ENCODE data around the gene ARHGEF16. TPM values are rescaled to one million over a fixed set of nuclear protein-coding genes. Genes with fewer than 3 reads are reported as not detected.

The ARHGEF16 gene
- total RNA-seq, 1 donor from 2014 or later, result 2.0 TPM

DNA sequence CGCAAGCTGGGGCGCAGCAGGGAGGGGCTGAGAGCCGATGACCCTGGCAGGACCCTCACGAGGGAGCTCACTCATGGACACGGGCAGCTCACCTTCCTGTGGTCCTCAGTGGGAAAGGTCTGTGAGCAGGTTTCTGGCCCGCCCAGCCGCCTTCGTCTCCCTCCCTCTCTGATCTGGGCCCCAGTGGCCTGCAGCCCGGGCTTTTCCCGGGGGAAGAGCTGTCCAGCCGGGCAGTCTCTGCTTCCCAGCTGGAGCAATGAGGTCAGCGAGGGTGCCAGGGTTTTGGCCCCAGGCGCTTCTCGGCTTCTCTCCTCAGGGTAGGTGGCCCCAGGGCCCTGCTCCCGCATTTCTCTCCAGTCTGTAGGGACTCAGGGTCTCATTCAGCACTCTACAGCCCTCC is 22.2 kb upstream of the ARHGEF16 start:
- H3K36me3 Mint-ChIP-seq (ENCODE audit: low read depth), result peaks cover 15% of the 10 kb centered on the region
- no peak overlapping the region for H3K4me3 Mint-ChIP-seq (ENCODE audit: unreplicated experiment)
- H3K27me3 Mint-ChIP-seq (ENCODE audit: low read depth), result no peaks in the 10 kb centered on the region
- TF ChIP-seq, protein P1, sequence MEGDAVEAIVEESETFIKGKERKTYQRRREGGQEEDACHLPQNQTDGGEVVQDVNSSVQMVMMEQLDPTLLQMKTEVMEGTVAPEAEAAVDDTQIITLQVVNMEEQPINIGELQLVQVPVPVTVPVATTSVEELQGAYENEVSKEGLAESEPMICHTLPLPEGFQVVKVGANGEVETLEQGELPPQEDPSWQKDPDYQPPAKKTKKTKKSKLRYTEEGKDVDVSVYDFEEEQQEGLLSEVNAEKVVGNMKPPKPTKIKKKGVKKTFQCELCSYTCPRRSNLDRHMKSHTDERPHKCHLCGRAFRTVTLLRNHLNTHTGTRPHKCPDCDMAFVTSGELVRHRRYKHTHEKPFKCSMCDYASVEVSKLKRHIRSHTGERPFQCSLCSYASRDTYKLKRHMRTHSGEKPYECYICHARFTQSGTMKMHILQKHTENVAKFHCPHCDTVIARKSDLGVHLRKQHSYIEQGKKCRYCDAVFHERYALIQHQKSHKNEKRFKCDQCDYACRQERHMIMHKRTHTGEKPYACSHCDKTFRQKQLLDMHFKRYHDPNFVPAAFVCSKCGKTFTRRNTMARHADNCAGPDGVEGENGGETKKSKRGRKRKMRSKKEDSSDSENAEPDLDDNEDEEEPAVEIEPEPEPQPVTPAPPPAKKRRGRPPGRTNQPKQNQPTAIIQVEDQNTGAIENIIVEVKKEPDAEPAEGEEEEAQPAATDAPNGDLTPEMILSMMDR (IDR thresholded peaks at IDR 0.05), result no peak
- H3K27ac Mint-ChIP-seq (ENCODE audit: unreplicated experiment), result no peak overlapping the region
- DNase-seq (ENCODE audit: low spot score), result peak; percentile 75
- H3K4me1 Mint-ChIP-seq (ENCODE audit: low read depth), result no peaks in the 10 kb centered on the region
- H3K9me3 Mint-ChIP-seq (ENCODE audit: low read depth), result no peaks in the 10 kb centered on the region

DNA sequence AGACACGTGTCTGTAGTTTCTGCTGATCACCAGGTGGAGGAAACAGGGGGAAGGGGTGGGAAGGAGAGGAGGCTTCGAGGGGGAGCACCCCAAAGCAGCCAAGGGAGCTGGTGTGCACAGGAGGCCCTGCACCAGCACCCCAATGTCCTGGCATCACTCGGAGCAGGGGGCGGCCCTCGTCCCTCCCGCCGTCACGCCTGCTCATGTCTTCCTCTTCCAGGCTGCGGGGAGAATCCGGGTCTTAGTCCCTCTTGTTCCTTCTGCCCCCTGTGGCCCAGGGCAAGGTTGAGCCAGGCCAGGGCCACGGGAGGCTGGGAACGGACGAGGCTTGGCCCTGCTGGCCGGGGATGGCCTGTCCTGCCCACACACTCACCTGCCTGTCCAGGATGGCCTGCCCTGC is 21.4 kb upstream of the ARHGEF16 start:
- Mint-ChIP-seq H3K4me3 (ENCODE audit: unreplicated experiment) (no peak overlapping the region), H3K36me3 (ENCODE audit: low read depth) (peaks cover 15% of the 10 kb centered on the region), H3K4me1 (ENCODE audit: low read depth) (no peaks in the 10 kb centered on the region), H3K27me3 (ENCODE audit: low read depth) (peaks cover under 1% of the 10 kb centered on the region), H3K27ac (ENCODE audit: unreplicated experiment) (no peak overlapping the region), H3K9me3 (ENCODE audit: low read depth) (no peaks in the 10 kb centered on the region)
- peak; percentile 89 for DNase-seq (ENCODE audit: low spot score)
- TF ChIP-seq, protein P1 (IDR thresholded peaks at IDR 0.05), result no peak

DNA sequence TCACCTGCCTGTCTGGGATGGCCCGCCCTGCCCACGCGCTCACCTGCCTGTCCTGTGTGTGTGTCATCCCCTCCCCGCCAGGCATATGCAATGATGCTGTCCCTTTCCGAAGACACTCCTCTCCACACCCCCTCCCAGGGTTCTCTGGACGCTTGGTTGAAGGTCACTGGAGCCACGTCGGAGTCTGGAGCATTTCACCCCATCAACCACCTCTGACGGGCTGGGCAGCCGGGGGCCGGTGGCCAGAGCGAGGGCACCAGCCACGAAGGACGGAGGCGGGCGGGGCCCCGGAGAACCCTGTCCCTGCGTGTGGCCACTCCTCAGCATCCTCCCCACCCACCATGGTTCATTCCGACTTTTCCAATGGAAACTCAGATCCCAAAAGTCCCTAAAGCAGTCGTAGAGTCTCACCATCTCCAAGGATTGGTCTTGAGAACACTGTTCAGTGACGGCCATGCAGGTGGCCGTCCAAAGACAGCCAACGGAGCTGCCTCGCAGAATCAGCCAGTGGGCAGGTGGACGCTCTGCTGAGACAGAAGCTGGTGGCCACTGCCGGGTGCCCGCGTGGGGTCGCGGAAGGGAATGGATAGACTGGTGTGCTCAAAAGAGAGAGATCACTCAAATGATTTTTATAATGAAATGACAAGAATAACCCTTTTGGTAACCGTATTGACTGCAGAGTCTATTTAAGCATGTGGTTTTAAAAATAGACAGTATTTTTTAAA is 20.7 kb upstream of the ARHGEF16 start:
- Mint-ChIP-seq H3K27ac (ENCODE audit: unreplicated experiment) (no peak overlapping the region), H3K27me3 (ENCODE audit: low read depth) (peaks cover 2% of the 10 kb centered on the region), H3K4me1 (ENCODE audit: low read depth) (no peaks in the 10 kb centered on the region), H3K4me3 (ENCODE audit: unreplicated experiment) (no peak overlapping the region), H3K36me3 (ENCODE audit: low read depth) (peaks cover 15% of the 10 kb centered on the region), H3K9me3 (ENCODE audit: low read depth) (no peaks in the 10 kb centered on the region)
- peak; percentile 68 for DNase-seq (ENCODE audit: low spot score)
- TF ChIP-seq, protein P1 (IDR thresholded peaks at IDR 0.05), result no peak

DNA sequence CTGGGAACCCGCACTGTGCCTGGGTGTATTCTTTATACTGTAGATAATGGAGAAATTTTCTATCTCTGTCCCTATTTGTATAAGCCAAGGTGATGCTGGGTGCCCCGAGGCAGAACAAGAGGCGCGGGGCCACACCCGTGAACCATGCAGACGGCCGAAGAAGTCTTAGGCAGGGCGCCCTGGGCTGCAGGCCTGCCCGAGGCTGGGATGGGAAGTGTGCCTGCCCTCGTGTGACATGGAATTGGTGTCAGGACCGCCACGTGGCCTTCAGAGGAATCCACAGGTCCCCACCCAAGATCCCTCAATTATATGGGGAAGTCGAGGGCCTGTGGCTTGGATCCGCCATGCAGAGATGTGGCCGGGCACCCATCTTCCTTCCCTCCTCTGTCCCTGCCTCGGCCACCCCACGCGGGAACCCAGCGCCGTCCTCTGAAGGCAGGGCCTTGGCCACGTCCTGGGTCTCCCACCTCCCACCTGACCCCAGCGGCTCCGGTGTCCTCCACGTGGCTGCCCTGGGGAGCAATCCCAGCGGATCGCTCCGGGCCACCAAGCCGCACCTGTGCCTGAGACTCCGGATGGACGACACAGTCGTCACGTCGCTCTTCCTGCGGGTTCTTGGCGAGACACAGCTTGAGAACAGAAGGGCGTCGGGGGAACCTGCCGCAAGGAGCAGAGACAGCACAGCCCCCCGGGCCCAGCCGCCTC is 19.9 kb upstream of the ARHGEF16 start:
- peaks cover 2% of the 10 kb centered on the region for H3K27me3 Mint-ChIP-seq (ENCODE audit: low read depth)
- no peak overlapping the region for H3K4me3 Mint-ChIP-seq (ENCODE audit: unreplicated experiment)
- peaks cover 15% of the 10 kb centered on the region for H3K36me3 Mint-ChIP-seq (ENCODE audit: low read depth)
- no peaks in the 10 kb centered on the region for H3K4me1 Mint-ChIP-seq (ENCODE audit: low read depth)
- no peaks in the 10 kb centered on the region for H3K9me3 Mint-ChIP-seq (ENCODE audit: low read depth)
- DNase-seq (ENCODE audit: low spot score), result peak; percentile 87
- TF ChIP-seq, protein P1 (IDR thresholded peaks at IDR 0.05), result no peak
- H3K27ac Mint-ChIP-seq (ENCODE audit: unreplicated experiment), result no peak overlapping the region

DNA sequence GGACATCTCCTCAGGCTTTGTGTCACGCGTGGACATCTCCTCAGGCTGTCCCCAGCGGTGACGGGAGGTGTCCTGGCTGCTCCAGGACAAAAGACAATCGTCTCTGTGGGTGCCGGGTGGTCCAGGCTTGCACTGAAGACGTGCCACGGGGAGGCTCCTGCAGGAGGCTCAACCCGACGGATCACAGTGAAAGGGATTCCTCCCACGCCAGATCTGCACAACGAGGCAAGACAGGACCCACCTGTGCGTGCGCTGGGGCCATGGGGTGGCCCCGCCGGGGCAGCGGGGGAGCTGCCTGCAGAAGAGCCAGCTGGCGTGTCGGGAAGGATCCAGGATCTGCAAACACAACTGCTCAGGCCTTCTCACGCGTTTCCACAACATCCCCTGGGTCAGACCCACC is 18.8 kb upstream of the ARHGEF16 start:
- Mint-ChIP-seq H3K4me1 (ENCODE audit: low read depth) (no peaks in the 10 kb centered on the region), H3K9me3 (ENCODE audit: low read depth) (no peaks in the 10 kb centered on the region), H3K4me3 (ENCODE audit: unreplicated experiment) (no peak overlapping the region), H3K36me3 (ENCODE audit: low read depth) (peaks cover 15% of the 10 kb centered on the region), H3K27ac (ENCODE audit: unreplicated experiment) (no peak overlapping the region), H3K27me3 (ENCODE audit: low read depth) (peaks cover 8% of the 10 kb centered on the region)
- DNase-seq (ENCODE audit: low spot score), result peak; percentile 84
- TF ChIP-seq, protein P1 (IDR thresholded peaks at IDR 0.05), result no peak
